GM18498 (cell line): ENCODE data around the gene PCSK9.

ENCODE experiments used
- ATAC-seq: cut with Tn5 transposase; IDR thresholded peaks from one replicate; pipeline ENCODE4 v1.9.1; 2021; ENCODE audit warnings: mild to moderate bottlenecking, moderate library complexity; ENCODE audit not compliant: unreplicated experiment

PCSK9 gene

DNA sequence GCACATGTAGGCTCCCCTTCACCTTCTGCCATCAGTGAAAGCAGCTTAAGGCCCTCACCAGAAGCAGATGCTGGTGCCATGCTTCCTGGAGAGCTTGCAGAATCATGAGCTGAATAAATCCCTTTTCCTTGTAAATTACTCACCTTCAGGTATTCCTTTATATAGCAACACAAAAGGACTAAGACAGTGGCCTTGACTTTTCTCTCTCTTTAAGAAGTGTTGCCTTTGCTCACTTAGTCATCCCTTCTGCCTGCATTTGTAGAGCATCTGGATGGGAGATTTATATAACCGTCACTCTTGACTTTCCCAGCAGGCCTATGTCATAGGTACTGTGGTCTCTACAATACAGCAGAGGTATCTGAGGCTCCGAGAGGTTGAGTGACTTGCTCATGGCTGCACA is 3.7 kb downstream of the PCSK9 start:
- ATAC-seq, result no peak

DNA sequence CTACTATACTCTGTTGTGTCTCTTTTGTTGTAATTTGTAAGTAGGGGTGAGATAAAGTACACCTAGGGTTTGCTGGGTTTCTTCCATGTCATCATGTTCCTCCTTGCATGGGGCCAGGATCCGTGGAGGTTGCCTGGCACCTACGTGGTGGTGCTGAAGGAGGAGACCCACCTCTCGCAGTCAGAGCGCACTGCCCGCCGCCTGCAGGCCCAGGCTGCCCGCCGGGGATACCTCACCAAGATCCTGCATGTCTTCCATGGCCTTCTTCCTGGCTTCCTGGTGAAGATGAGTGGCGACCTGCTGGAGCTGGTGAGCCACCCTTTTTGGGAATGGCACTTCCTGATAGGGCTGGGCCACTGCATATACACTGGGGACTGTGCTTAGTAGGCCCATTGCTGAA is 4.4 kb downstream of the PCSK9 start:
- no peak for ATAC-seq

DNA sequence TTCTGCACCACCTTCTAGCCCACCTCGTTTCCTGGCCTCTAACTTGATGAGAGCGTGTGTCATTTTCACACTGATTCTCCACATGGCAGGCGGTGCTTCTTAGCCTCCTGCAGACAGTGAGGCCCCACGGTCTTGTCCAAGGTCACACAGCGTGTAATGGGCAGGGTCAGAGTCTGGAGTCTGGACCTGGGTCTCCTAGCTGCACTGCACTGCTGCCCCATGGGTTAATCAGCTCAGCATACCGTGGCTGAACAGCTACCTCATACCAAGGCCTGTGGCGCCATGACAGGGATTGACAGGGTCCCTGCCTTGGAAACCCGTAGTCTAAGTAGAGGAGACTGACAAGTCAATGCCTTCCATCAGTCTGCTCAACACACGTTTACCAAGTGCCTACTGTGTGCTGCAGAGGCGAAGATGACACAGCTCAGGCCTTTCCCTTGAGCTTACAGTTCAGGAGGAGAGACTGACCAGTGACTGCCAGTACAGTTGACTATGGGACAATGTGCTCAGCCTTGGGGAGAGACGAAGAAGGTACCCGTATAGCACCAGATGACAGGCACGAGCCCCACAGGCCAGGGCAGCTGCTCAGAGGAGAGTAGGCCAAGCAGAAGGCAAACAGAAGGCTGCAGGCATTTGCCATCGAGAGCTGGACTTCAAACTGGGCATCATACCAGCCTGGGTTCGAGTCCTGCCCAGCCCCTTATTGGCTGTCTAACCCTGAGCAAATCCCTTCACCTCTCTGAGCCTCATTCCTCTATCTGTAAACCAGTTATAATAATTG is 5.5 kb downstream of the PCSK9 start:
- no peak for ATAC-seq

DNA sequence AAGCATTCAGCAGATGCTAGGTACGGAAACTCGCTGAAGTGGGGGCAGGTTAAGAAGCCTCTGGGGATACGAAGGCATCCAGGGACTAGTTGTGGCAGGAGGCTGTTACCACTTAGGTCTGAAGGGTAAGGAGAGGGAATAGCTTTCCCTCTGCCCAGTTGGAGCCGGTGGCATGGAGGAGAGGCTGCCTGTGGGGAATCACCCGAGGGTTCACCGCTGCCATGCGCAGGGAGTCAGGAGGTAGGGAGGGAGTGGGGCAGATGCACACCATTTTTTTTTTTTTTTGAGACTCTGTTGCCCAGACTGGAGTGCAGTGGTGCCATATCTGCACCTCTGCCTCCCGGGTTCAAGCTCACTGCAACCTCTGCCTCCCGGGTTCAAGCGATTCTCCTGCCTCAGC is 6.1 kb downstream of the PCSK9 start:
- no peak for ATAC-seq

DNA sequence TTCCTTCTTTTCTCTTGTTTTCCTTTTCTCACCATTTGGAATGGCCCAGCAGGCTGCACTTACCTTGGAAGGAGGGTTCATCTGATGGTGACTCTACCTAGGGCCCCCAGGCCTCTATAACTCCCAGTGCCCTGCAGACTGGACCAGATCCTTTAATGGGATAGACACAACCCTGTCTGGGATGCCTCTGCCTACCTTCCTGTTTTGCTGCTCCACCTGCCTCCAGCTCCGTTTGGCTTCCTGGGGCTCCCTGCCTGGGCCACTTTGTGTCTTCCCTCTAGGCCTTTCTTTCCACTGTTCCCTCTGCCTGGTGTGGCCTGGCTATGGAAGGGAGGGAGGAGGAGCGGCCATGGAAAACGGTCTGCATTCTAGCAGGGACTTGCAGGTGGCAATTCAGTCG is 7.5 kb downstream of the PCSK9 start:
- ATAC-seq, result no peak

DNA sequence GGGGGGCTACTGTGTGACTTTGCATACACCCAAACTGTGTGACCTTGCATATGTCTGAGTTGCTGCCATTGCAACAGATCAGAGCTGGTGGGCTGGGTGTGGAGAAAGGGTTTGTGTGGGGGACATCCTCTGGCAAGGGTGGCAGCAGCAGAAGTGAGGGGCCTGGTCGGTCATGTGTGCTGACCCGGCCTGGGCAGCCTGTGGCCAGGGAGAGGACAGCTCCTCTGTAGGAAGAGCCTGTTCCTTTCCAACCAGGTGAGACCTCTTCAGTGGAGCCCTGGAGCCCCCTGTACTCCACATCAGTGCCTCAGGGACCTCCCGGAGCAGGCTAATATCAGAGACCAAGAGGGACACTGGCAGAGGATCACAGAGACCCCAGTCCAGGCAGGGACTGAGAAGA is 8.3 kb downstream of the PCSK9 start:
- ATAC-seq, result no peak

DNA sequence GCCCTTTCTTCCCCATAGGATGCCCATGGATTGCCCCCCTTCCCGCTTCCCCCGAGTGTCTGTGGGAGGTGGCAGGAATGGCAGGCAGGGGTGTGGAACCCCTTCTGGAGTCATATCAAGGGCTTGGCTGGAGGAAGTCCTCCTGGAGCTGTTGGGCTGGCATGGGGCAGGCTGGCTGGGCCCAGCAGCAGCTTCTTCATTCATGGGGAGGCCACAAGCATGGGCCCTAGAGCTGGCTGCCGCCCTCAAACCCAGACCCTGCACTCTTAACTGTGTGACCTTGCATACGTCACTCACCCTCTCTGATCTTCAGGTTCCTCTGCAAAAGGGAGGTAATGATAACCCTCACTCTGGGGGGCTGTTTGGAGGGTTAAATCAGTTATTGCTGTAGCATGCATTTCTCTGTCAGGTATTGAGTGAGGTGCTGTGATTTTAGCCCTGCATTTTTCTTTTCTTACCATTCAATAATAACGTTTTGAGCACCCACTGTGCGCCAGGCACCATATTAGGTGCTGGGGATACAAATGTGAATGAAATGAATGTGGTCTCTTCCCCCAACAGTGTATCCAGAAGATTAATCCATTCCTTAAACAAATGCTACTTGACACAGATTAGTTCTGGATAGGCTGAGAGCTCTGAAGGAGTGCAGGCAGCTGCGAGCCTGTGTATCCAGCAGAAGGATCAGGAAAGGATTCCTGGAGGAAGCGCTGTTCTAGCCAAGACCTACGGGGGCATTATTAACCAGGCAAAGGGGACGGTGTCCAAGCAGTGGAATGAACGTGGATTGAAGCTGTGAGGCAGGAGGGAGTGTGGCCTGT is 9.3 kb downstream of the PCSK9 start:
- ATAC-seq, result no peak

DNA sequence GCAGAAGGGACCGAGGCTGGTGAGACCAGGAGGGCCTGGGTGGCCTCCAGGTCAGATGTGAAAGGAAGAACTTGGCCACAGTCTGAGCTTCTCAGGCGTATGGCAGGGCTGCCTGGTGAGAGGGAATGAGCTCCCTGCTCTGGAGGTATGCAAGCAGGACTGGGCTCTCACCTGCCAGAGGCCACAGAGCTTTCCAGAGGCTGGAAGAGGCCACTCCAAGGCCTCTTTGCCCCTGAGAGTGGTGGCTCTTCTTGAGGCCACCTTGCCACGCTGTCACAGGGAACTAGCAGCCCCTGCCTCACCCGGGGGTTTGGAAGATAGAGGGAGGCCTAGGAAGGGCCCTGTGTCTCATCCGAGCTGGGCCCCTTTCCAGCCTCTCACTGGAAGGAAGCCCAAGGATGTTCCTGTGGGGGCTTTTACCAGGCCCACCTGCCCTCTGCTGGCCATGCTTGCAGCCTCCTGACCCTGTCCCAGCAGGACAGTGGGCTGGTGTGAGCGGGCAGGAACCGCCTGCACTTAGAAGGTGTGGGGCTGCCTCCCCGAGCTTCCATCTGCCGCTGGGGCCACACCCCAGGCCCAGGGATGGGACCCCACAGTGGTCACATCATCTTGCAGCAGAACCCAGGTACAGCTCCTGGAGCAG is 10.0 kb downstream of the PCSK9 start:
- ATAC-seq, result no peak

DNA sequence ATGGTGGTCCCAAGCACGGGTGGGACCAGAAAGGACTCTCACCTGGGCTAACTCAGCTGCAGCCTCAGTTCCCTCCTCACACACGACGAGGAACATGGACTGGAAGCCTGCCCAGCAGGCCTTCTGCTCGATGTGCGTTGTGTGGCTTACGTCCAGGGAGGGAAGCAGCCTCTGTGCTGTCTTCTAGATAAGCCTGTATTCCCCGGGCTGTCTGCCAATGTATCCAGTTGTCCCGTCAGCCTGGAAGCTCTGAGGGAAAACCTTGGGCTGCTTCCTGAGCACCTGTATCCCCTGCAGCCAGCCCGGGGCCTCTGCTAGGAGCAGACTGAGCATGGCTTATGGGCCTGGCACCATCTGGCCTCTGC is 10.5 kb downstream of the PCSK9 start:
- ATAC-seq, result no peak

DNA sequence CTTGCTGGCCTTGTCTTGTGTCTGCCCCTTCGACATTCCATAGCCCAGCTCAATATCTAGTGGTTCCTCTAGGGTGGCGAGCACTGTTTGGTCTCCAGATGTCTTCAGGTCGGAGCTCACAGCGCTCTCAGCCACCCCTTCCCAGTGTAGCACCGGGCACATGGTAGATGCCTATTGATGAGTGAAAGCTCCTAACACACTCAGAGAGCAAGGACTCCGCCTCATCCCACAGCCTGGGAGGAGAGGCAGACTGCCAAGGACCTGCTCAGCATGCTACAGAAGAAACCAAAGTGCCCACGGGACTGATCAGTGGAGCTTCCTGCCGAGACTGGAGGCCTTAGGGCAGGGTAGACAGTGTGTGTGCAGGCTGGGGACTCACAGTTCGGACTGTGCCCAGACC is 10.9 kb downstream of the PCSK9 start:
- no peak for ATAC-seq

DNA sequence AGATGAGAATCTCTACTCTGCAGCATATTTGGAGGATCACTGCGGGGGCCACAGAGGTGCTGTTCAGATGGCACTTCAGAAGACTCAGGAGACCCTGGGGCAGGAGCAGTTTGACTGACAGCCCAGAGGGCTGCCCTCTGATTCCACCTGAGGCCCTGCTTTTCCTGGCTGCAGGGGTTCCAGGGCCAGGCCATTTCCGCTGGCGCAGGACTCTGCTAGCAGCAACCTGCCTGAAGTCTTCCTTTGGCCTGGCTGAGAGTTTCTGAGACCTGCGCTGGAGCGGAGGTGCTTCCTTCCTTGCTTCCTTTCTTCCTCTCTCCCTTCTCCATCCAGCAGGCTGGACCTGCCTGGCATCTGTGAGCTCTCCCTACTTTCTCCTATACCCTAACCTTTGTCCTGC is 11.8 kb downstream of the PCSK9 start:
- ATAC-seq, result no peak

DNA sequence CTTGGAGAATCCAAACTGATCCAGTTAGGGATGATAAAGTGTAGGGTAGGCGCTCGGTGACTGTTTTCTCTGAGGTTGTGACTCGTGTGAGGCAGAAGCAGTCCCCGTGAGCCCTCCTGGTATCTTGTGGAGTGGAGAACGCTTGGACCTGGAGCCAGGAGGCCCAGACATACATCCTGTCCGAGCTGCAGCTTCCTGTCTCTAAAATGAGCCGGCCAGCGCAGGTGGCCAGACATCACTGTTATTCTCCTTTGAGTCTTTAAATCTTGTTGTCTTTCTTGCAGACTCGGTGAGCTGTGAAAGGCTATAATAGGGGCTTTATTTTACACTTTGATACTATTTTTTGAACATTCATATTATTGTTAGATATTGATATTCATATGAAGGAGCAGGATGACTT is 12.3 kb downstream of the PCSK9 start:
- no peak for ATAC-seq

DNA sequence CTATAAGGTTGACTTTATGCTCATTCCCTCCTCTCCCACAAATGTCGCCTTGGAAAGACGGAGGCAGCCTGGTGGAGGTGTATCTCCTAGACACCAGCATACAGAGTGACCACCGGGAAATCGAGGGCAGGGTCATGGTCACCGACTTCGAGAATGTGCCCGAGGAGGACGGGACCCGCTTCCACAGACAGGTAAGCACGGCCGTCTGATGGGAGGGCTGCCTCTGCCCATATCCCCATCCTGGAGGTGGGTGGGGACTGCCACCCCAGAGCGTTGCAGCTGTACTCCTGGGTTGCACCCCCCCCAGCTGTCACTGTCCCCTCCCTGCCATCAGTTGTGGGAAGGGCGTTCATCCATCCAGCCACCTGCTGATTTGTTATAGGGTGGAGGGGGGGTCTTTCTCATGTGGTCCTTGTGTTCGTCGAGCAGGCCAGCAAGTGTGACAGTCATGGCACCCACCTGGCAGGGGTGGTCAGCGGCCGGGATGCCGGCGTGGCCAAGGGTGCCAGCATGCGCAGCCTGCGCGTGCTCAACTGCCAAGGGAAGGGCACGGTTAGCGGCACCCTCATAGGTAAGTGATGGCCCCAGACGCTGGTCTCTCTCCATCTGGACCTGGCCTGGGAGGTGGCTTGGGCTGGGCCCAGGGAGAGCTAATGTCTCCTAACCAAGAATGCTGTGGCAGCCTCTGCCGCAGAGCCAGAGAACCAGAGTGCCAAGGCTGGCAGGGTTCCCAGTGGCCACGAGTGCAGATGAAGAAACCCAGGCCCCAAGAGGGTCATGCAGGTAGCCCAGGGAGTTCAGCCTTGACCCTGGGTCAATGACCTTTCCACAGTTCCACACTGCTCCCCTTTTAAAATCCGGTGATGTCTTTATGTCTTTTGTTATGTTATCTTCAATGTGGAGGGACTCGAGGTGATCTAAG is 13.1 kb downstream of the PCSK9 start:
- no peak for ATAC-seq

DNA sequence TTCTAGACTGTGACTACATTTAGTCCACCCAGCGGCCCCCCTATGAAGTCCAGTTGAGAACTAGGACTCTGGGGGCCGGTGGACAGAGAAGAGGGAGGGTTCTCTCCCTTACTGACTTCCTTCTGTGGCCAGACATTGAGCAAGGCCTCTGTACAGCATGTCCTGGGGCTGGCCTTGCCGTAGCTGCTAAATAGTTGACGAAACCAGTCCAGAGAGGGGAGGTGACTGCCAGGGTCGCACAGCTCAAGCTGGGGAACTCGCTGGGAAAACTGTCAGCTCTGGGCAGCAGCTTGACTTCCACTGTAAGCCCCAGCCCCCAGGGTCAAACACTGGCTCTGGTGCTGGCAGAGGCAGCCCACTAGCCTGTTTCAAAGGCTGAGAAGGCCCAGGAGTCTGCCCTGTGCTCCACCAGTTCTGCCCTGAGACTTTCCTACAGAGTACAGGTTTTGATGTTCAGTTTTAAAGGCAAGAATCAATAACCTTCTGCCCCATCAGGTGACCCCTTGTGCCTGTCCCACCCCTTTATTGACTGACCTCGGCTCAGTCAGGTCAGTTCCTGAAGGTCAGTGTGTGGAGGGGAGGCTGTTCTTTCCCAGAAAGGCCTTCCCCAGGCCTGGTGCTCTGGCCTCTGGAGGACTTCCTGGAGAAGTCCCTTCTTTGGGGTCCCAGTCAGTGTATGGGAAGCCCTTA is 14.1 kb downstream of the PCSK9 start:
- ATAC-seq, result no peak

DNA sequence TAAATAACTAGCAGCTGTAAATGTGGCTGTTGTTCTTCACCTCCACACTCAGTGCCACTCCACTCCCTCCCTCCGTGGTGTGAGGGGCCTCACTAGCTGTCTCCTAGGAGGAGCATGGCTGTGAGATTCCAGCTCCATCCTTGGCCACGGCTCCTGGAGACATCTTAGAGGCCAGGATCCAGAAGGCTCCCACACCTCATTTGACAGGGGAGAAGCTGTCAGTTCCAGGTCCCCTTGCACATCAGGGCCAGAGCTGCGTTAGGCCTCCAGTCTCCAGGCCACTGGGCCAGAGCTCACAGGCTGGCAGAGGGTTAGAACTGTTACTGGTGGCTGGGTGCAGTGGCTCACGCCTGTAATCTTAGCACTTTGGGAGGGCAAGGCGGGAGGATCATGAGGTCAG is 15.0 kb downstream of the PCSK9 start:
- no peak for ATAC-seq

DNA sequence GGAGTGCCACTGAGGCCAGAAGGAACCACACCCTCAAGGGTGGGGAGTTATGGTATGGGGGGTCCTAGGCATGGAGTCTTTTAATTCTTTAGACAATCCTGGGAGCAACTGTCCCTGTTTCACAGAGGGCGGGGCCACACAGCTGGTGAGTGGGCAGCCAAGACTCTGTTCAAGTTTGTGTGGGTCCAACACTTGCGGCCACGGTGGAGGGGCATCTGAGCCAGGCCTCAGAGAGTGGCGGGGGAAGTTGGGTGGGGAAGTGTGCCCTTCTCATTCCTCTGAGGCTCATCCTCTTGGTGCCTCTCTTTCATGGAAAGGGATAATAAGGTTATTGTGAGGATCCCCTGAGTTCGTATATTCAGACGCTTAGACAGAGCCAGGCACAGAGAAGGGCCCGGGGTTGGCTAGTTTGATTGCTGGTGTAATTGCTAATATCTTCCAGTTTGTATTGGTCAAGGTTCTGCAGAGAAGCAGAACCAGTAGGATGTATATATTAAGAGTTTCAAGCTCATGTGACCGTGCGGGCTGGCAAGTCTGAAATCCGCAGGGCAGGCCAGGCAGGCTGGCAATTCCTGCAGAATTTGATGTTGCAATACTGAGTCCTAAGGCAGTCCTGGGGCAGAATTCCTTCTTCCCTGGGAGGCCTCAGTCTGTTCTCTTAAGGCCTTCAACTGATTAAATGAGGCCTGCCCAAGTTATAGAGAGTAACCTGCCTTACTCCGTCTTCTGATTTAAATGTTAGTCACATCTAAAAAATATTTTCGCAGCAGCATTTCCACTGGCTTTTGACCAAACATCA is 15.9 kb downstream of the PCSK9 start:
- ATAC-seq, result no peak

DNA sequence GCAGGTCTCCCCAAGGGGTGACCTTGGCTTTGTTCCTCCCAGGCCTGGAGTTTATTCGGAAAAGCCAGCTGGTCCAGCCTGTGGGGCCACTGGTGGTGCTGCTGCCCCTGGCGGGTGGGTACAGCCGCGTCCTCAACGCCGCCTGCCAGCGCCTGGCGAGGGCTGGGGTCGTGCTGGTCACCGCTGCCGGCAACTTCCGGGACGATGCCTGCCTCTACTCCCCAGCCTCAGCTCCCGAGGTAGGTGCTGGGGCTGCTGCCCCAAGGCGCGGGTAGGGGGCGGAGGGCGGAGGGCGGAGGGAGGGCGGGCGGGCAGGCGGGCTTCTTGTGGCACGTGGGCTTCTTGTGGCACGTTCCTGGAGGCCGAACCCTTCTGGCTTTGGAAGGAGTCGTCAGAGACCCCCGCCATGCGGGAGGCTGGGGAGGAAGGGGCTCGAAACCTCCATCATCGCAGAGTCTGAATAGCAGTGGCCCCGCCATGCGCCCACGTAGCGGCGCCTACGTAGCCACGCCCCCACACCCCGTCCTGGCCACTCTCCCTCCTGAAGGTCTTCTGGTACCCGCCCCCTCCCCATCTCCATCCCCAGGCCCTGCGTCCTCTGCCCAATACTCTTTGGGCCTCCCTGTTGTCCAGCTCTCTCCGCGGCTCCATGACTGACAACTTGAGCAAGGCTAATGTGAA is 16.7 kb downstream of the PCSK9 start:
- no peak for ATAC-seq

DNA sequence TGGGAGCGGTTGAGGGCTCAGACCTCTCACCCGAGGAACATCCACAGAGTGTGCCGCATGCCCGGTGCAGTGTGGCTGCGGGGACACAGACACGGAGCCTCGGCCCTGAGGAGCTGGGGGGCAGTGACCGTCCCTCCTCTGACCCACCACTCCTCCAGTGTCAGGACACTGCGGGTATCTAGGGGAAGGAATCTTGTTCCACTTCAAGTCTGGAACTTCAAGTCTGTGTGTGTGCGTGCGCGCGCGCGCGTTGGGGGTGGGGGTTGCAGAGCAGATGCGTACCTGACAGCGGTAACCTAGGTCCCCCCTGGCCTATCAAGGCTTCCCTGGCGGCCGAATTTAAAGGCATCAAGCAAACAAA is 17.3 kb downstream of the PCSK9 start:
- ATAC-seq, result no peak
